GM19043 (cell line): ENCODE data around the gene CCDC117.
"Not testable (repeated sequence)": the region's sequence is repeated elsewhere in the genome, so short reads cannot be mapped to it uniquely, and the experiment has no call there.

Source experiments
- ATAC-seq: cut with Tn5 transposase; IDR thresholded peaks from one replicate; pipeline ENCODE4 v1.9.1; 2021; ENCODE audit warnings: low read depth; ENCODE audit not compliant: unreplicated experiment

The CCDC117 gene

GRCh38 chr22:28772633-28773460, at the start of gene CCDC117:
Gene CCDC117 (plus strand): TSS chr22:28772695. CDS start chr22:28772850, 155 bp downstream.
- ATAC-seq, result peak; percentile 89

GRCh38 chr22:28728002-28728401, 44.5 kb upstream of the CCDC117 start:
- ATAC-seq, result no peak

- ATAC-seq, result no peak
These were observed 43.7 kb upstream of the CCDC117 start for GRCh38 chr22:28728621-28729313.

- ATAC-seq, result no peak
These were observed 42.3 kb upstream of the CCDC117 start for GRCh38 chr22:28730179-28730578.

- no peak for ATAC-seq
These were observed 38.1 kb upstream of the CCDC117 start for GRCh38 chr22:28734393-28734792.

- ATAC-seq, result no peak
These were observed 36.0 kb upstream of the CCDC117 start for GRCh38 chr22:28736301-28737155.

- no peak for ATAC-seq
These were observed 34.8 kb upstream of the CCDC117 start for GRCh38 chr22:28737701-28738100.

- not testable (repeated sequence) for ATAC-seq
These were observed 33.6 kb upstream of the CCDC117 start for GRCh38 chr22:28738876-28739275.

GRCh38 chr22:28741200-28741784, 31.2 kb upstream of the CCDC117 start:
- no peak for ATAC-seq

GRCh38 chr22:28741785-28742561, 30.5 kb upstream of the CCDC117 start, which contains the start of the genes CHEK2 and HSCB:
Gene CHEK2 (minus strand): TSS chr22:28741820. CDS start chr22:28734721, 7,099 bp downstream.
Gene HSCB (plus strand): TSS chr22:28742039. CDS start chr22:28742096, 57 bp downstream.
- peak; percentile 96 for ATAC-seq

GRCh38 chr22:28742562-28742962, 29.9 kb upstream of the CCDC117 start:
- no peak for ATAC-seq

GRCh38 chr22:28743852-28744251, 28.6 kb upstream of the CCDC117 start:
- ATAC-seq, result no peak

- ATAC-seq, result no peak
These were observed 22.0 kb upstream of the CCDC117 start for GRCh38 chr22:28750471-28750881.

- not testable (repeated sequence) for ATAC-seq
These were observed 18.0 kb upstream of the CCDC117 start for GRCh38 chr22:28754512-28754911.

- no peak for ATAC-seq
These were observed 12.5 kb upstream of the CCDC117 start for GRCh38 chr22:28759861-28760560.

- ATAC-seq, result no peak
These were observed 11.1 kb upstream of the CCDC117 start for GRCh38 chr22:28761449-28761755.

GRCh38 chr22:28762000-28762399, 10.5 kb upstream of the CCDC117 start:
- not testable (repeated sequence) for ATAC-seq

GRCh38 chr22:28766628-28767027, 5.9 kb upstream of the CCDC117 start:
- ATAC-seq, result no peak
